Ureter (tissue), 1 donor: ENCODE data around the gene POLR2J2. TPM values are rescaled to one million over a fixed set of nuclear protein-coding genes. Genes with fewer than 3 reads are reported as not detected.
"Not testable (repeated sequence)": the region's sequence is repeated elsewhere in the genome, so short reads cannot be mapped to it uniquely, and the experiment has no call there.

ENCODE experiments used
- DNase-seq: peaks from one replicate; pipeline ENCODE4 v3.0.0-alpha.2; 2020; ENCODE audit warnings: low spot score
- total RNA-seq: library from RNA; stranded (reverse); gene quantifications from one replicate; pipeline ENCODE4 v1.2.4, GENCODE V29; 2023
- donor health status: DM: yes; HTN: yes; CAD: no.

Gene POLR2J2
- total RNA-seq, 1 donor from 2014 or later, result 17.3 TPM

DNA sequence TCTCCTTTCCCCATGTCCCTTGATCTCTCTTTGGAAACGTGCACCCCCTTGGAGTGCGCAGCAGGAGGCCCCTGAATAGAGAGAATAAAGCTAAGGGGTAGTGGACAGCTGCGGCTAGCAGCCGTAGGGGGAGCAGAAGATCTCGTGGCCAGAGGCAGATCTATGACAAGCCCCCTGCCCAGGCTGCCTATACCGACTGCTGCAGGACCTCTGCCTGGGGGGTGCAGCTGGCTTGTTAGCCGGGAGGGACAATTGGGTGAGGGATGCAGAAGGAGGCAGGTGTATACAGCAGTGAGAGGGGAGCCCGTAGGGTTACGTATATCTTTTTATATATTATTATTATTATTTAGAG, 469 bp upstream of the POLR2J2 start:
- DNase-seq, result not testable (repeated sequence)

DNA sequence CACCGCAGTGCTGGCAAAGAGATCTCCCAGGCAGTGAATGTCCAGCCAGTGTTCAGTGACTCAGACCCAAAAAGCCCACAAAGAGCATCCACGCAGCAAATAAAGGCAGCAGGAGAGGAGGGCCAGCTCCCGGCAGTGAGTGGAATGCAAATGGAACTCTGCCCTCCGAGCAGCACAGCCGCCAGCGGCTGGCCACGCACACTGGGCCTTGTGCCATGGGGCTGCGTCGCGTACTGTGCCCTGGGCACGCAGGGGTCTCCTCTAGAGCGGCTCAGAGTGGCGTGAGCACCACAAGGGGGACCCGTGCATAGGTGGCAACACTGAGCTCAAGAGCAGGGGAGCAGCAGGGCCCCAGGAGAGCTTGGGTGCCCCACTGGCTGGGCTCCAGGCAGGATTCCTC, 3.9 kb downstream of the POLR2J2 start:
- not testable (repeated sequence) for DNase-seq

DNA sequence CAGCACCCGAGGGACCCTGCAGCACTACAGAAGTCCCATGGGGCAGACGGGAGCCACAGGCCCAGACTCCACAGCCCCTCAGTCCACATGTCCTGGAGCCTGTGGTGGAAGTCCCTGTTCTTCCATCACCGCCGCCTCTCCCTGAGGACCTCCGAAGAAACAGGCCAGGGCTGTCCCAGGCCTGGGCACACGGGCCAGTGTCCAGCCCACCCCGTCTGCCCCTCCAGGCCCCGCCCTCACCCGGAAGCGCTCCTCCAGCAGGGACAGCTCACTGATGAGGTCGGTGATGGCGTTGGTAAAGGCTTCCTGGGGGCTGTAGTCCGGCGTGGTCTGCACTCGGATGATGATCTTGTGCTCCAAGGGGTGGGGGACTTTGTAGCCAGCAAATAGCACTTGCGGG, 4.6 kb downstream of the POLR2J2 start:
- DNase-seq, result not testable (repeated sequence)

DNA sequence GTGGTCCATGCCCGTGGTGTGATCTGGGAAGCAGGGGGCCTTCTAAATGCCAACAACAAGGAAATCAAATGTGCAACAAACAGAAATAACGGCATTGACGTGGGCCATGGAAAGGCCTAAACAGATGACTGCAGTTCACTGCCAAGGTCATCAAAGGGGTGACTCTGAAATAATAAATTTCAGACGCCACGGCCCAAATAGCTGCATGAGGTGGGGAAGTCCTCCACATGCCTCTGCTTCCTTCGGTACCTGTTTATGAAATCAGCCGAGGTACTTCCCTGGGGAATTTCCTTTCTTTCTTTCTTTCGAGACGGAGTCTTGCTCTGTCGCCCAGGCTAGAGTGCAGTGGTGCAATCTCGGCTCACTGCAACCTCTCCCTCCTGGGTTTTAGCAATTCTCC, 6.7 kb downstream of the POLR2J2 start:
- not testable (repeated sequence) for DNase-seq

DNA sequence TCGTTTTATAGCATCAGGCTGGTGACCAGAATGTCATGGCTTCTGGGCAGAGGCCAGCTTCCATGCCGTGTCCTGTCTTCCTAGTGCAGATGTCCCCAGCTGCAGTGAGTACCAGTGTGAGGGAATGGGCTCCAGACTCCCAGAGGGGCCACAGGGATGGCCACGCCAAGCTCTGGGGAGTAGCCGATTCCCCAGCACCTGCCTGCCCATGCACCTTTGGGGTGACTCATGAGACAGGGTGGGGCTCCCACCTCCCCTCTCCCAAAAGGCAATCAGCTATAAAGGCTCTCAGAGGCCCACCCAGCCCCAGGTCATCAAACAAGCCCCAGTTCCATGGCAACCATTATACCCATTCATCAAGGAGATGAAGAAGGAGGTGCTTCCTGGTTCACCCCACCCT, 21.5 kb downstream of the POLR2J2 start, which contains the start of gene SPDYE2B:
Gene SPDYE2B (plus strand): TSS at position 396 of the 400 bp plus-strand sequence. CDS start 2,030 bp downstream, outside the sequence.
- DNase-seq, result not testable (repeated sequence)

DNA sequence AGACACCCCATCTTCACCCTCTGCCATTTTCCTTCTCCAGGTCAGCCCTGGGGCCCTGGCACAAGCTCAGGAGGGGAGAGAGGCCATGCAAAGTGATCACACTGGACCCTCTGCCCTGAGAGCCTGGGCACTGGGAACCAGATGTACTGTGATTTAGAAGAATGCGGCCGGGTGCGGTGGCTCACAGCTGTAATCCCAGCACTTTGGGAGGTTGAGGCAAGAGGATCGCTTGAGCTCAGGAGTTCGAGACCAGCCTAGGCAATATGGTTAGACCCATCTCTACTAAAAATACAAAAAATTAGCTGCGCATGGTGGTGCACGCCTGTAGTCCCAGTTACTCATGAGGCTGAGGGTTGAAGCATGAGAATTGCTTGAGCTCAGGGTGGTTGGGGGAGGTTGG, 23.6 kb downstream of the POLR2J2 start:
- DNase-seq, result peak; percentile 24

DNA sequence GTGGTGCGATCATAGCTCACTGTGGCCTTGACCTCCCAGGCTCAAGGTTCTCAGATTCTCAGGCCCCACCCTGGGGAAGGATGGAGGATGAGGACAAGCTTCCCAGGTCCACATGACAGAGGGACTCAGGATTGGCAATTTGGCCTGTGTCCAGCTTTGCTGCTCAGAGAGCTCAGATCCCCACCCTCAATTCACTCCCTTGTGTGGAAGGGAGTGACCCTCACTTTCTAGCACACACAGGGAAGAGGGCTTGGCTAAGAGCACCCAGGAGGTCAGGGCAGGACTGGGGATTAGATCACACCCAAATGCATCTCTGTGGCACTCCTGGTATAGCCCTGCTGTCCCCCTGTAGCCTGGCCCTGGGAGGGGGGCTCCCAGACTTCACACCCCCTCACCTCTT, 28.1 kb downstream of the POLR2J2 start:
- DNase-seq, result not testable (repeated sequence)

DNA sequence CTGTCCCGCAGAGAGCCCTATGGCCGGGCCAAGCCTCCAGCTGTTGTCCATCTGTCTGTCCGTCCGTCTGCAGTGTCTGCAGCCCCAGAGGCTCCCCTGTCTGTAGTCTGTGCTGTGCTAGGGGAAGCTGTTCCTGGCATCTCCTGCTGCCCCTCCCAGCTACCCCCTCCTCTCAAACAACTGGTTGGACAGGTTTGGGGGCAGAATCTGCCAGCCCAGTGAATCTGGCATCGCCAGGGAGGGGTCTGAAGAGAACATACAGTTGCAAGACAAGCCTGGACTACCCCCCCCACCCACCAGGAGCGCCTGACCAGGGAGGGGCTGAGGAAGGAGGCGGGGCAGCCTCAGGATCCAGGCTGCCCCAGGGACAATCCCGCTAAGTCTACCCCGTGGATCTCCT, 28.8 kb downstream of the POLR2J2 start, which contains the start of gene UPK3BL1:
Gene UPK3BL1 (minus strand): TSS at position 101 of the 400 bp plus-strand sequence. CDS start 50 bp downstream, at position 51.
- DNase-seq, result not testable (repeated sequence)

DNA sequence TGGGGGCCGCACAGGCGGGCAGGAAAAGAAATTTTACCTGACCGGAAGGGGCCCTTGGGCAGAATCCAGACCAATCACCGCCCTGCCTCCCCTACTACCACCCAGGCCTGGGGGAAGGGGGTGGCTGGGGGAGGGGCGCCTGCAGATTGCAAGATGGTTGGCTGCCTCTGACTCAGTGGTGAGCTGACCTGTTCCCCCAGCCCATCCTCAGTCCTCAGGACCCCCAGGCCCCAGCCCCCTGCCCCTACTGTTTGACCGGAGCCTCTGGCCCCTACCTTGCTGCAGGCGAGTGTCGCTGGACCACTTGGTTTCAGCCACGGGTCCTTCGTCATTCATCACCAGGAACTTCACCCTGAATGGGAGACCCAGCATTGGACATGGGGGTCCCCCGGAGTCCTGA, 32.6 kb downstream of the POLR2J2 start:
- peak; percentile 42 for DNase-seq

DNA sequence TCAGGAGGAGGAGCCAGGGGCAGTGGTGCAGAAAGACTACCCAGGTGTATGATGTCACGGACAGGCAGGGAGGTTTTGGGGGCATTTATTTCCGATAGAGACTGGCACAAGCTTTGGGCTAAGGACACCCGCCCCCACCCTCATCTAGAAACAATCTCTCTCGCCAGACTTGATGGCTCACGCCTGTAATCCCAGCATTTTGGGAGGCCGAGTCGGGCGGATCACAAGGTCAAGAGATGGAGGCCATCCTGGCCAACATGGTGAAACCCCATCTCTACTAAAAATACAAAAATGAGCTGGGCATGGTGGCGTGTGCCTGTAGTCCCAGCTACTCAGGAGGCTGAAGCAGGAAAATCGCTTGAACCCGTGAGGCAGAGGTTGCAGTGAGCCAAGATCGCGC, 34.5 kb downstream of the POLR2J2 start:
- peak; percentile 42 for DNase-seq

DNA sequence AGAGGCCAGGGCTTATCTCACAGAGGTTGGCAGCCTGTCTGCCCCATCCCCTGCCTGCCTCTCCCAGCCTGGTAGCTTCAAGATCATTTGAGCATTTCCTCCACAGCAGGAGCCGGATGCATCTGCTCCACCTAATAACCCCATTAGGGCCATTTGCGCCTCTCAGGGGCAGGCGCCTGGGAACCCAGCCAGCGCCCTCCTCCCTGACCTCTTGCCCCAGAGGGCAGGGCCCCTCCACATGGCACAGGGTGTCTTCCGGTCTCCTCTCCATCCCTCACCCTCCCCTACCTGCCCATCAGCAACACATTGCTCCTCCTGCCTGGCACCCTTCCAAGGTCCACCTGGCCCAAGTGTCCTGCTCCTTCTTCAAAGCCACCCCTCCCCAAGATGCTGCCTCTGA, 36.1 kb downstream of the POLR2J2 start:
- DNase-seq, result not testable (repeated sequence)

DNA sequence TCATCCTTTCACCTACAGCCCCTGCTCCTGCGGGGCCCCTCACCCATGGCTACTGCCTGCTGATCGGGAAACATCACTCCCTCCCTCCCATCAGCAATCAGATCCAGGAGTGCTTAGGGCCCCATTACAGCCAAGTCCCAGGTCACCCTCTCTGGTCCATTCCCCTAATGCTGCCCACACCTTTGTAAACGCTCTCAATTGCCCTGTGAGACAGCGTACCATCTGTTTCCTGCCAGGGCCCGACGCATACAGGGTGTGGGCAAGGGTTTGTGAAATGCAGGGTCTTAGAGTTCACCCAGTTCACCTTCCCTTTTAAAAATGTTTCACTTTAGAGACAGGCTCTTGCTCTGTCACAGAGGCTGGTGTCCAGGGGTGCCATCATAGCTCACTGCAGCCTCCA, 37.2 kb downstream of the POLR2J2 start:
- DNase-seq, result peak; percentile 29

DNA sequence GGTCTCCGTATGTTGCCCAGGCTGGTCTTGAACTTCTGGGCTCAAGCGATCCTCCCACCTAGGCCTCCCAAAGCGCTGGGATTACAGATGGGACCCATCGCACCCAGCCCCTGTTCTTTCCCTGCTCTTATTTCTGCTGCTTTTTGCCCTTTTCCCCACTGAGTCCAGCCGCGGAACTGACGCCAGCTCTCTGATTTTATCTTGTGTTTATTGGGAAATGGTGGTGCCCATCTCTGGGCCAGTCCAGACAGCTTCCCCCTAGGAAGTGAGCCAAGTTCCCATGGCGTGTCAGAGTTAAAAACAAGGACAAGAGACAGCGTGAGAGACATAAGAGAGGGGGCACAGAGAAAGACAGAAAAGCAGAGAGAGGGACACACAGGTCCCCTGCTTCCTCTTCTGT, 40.8 kb downstream of the POLR2J2 start:
- peak; percentile 84 for DNase-seq

DNA sequence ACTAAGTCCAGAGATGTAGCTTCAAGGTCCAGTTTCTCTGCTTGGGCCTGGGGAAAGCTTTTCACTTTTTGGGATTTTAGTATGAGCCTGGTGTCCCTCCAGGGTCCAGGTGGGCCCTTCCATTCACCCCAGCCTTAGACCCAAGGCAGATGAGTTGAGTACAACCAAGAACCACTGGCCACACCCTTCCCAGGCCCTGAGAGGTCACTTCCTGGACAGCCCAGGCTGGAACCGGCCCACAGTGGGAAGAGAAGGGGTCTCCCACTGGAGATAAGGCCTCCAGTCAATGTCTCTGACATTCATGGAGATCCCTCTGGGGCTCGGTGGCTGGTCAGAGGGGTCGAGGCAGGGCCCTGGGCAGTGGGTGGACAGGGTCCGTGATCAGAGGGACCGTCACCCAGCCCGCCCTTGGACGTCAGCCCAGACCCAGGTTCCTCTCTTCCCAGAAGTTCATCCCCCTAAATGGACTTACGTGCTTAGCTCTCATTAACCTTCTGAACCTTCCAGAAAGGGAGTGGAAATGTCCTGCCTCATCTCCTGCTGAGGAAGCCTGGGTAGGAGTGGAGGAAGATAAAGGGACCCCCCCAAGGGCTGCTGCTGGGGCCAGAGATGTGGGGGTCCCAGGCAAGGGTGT, 44.1 kb downstream of the POLR2J2 start:
- not testable (repeated sequence) for DNase-seq

DNA sequence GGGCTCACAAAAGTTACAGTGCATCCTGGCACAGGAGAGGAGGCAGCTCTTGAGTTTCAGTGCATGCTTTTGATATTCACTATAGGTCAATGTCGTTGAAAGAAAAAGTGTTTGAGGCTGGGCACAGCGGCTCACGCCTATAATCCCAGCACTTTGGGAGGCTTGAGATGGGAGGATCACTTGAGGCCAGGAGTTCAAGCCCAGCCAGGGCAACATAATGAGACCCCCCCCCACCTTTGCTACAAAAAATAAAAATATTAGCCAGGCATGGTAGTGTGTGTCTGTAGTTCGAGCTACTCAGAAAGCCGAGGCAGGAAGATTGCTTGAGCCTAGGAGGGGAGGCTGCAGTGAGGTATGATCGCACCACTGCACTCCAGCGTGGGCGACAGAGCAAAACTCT, 53.3 kb downstream of the POLR2J2 start:
- peak; percentile 33 for DNase-seq

DNA sequence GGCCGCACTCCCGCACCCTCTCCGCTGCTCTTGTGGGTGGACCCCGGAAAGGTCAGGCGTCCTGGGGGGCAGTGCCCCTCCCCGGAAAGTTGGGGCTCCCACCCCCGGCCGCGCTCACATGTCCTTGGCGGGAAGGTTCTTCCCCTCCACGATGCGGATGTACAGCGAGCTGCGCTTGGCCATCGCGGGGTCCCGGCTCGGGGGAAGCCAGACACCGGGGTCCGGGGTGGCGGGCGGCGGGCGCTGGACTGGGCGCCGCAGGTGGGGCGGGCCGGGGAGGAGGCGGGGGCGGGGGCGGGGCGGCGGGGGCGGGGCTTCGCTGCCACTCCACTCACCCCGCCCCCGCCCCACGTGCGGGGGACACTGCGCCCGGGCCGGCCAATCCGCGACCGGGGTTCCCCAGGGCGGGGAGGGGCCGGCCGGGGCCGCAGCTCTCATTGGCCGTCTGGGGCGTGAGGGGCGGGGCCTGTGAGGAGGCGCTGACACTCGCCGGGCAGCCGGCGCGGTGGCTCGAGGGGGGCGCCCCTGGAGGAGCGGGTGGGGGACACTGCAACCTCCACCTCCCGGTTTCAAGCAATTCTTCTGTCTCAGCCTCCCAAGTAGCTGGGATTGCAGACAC, 54.8 kb downstream of the POLR2J2 start, which contains the start of gene RASA4:
Gene RASA4 (minus strand): TSS at position 250 of the 619 bp plus-strand sequence. CDS start 67 bp downstream, at position 183.
- DNase-seq, result peak; percentile 58

Other genes starting within 250 kb of the POLR2J2 start
- gene ORAI2, start 238.1 kb downstream of the POLR2J2 start, total RNA-seq, result 19.7 TPM
- gene ALKBH4, start 206.8 kb downstream of the POLR2J2 start, total RNA-seq, result 10.3 TPM
- 11.4 TPM for gene LRWD1, start 206.7 kb downstream of the POLR2J2 start, total RNA-seq
- 53.1 TPM for gene POLR2J, start 192.7 kb downstream of the POLR2J2 start, total RNA-seq
- gene RASA4B, start 153.9 kb downstream of the POLR2J2 start, total RNA-seq, result 10.9 TPM
- gene UPK3BL2, start 128.0 kb downstream of the POLR2J2 start, total RNA-seq, result 132 TPM
- gene SPDYE2, start 120.4 kb downstream of the POLR2J2 start, total RNA-seq, result 0.52 TPM
- gene POLR2J3, start 99.1 kb downstream of the POLR2J2 start, total RNA-seq, result 64.3 TPM
- 76.5 TPM for gene RASA4, start 54.9 kb downstream of the POLR2J2 start, total RNA-seq
- gene UPK3BL1, start 28.9 kb downstream of the POLR2J2 start, total RNA-seq, result 292 TPM
- gene SPDYE2B, start 21.3 kb downstream of the POLR2J2 start, total RNA-seq, result not detected
- gene FAM185A, start 77.3 kb upstream of the POLR2J2 start, total RNA-seq, result 12.8 TPM
- 5.2 TPM for gene LRRC17, start 241.3 kb upstream of the POLR2J2 start, total RNA-seq